H1 (cell line): ENCODE data around the gene APOBEC3F. TPM values are rescaled to one million over a fixed set of nuclear protein-coding genes. Genes with fewer than 3 reads are reported as not detected.

Source experiments
- CTCF ChIA-PET: fragments of 300-600 bp; sonication (Branson Sonifier 250); formaldehyde crosslinking; loops from one replicate; lab custom pipeline; 2021; ENCODE audit not compliant: partially characterized antibody; lab: Charles Lee
- POLR2A ChIA-PET: fragments of 300-600 bp; sonication (Branson Sonifier 250); formaldehyde crosslinking; loops from one replicate; lab custom pipeline; 2021; ENCODE audit warnings: inconsistent platforms; ENCODE audit not compliant: partially characterized antibody; lab: Charles Lee
- DNase-seq, 2 experiments: peaks; one replicate each; pipeline versions ENCODE4 v3.0.0 to v3.0.0-alpha.2; 2010 to 2022; ENCODE audit warnings: low spot score in 2 of 2, low read depth in 1 of 2, mixed read lengths in 1 of 2
- FAIRE-seq: peaks from 2 replicates; lab custom pipeline; 2011; peaks lifted over from hg19 to GRCh38; lab: Jason Lieb, UNC
- H2AFZ ChIP-seq: 2 replicates; pipeline ENCODE4 v1.8.1; 2012; ENCODE audit warnings: low read length, inconsistent platforms
- H2AK5ac ChIP-seq: 2 replicates; pipeline ENCODE4 v1.6.1; 2013; ENCODE audit warnings: low read depth, low read length
- H2BK120ac ChIP-seq: replicated peaks from 2 replicates; pipeline ENCODE3; 2013; ENCODE audit warnings: low read depth, low read length, inconsistent platforms
- H2BK12ac ChIP-seq: 2 replicates; pipeline ENCODE4 v1.6.1; 2013; ENCODE audit warnings: low read depth, low read length
- H2BK15ac ChIP-seq: 2 replicates; pipeline ENCODE4 v1.6.1; 2013; ENCODE audit warnings: low read length
- H2BK20ac ChIP-seq: 2 replicates; pipeline ENCODE4 v1.6.1; 2013; ENCODE audit warnings: low read length
- H2BK5ac ChIP-seq: 2 replicates; pipeline ENCODE4 v1.6.1; 2013; ENCODE audit warnings: low read depth, low read length
- H3K14ac ChIP-seq: 2 replicates; pipeline ENCODE4 v1.6.1; 2013; ENCODE audit warnings: inconsistent platforms; ENCODE audit not compliant: insufficient read length
- H3K18ac ChIP-seq: 2 replicates; pipeline ENCODE4 v1.6.1; 2013; ENCODE audit warnings: low read length; ENCODE audit errors: extremely low read depth
- H3K23ac ChIP-seq: 2 replicates; pipeline ENCODE4 v1.6.1; 2013; ENCODE audit warnings: inconsistent platforms; ENCODE audit not compliant: insufficient read length
- H3K23me2 ChIP-seq: 2 replicates; pipeline ENCODE4 v1.6.1; 2013; ENCODE audit warnings: low read depth, low read length
- H3K27ac ChIP-seq: 2 replicates; pipeline ENCODE4 v1.6.1; 2011; ENCODE audit warnings: low read depth, low read length, inconsistent platforms
- H3K27me3 ChIP-seq, 4 experiments: replicated peaks in 1 of 4; 1 replicate in 1 of 4; 2 replicates in 3 of 4; pipeline versions ENCODE4 v1.6.1 to v1.8.1; 2011 to 2013; ENCODE audit warnings: low read length in 3 of 4, mild to moderate bottlenecking in 3 of 4, inconsistent platforms in 2 of 4, mixed read lengths in 2 of 4, moderate library complexity in 1 of 4; ENCODE audit not compliant: control insufficient read depth in 3 of 4, insufficient read depth in 3 of 4; ENCODE audit errors: extremely low read depth in 1 of 4
- H3K36me3 ChIP-seq, 4 experiments: 2 replicates each; pipeline versions ENCODE4 v1.6.1 to v1.8.1; 2011 to 2013; ENCODE audit warnings: mild to moderate bottlenecking in 4 of 4, low read length in 3 of 4, moderate library complexity in 2 of 4, control low read depth in 1 of 4, inconsistent platforms in 1 of 4; ENCODE audit not compliant: insufficient read depth in 4 of 4, control insufficient read depth in 2 of 4
- H3K4ac ChIP-seq: replicated peaks from 2 replicates; pipeline ENCODE3; 2013; ENCODE audit warnings: low read length, low read depth, mixed read lengths, inconsistent platforms; ENCODE audit not compliant: insufficient read length
- H3K4me1 ChIP-seq, 4 experiments: replicated peaks in 1 of 4; 1 replicate in 1 of 4; 2 replicates in 3 of 4; pipeline versions ENCODE4 v1.6.1 to v1.8.1; 2011 to 2013; ENCODE audit warnings: low read length in 3 of 4, inconsistent platforms in 2 of 4, mixed read lengths in 1 of 4; ENCODE audit not compliant: insufficient read depth in 4 of 4, control insufficient read depth in 3 of 4
- H3K4me2 ChIP-seq, 2 experiments: 2 replicates each; pipeline versions ENCODE4 v1.6.1 to v1.8.1; 2011 to 2013; ENCODE audit warnings: low read depth in 2 of 2, low read length in 2 of 2, control low read depth in 1 of 2, inconsistent platforms in 1 of 2, mild to moderate bottlenecking in 1 of 2; ENCODE audit not compliant: insufficient read depth in 1 of 2
- H3K4me3 ChIP-seq, 4 experiments: fragments of 200-600, 300-600 bp in 1 of 4; sonication (generic), shearing (Covaris generic), sonication (Bioruptor Twin) in 1 of 4; 2 replicates each; pipeline versions ENCODE4 v1.5.1 to v1.8.1; 2011 to 2016; ENCODE audit warnings: low read length in 4 of 4, low read depth in 3 of 4, control low read depth in 2 of 4, inconsistent platforms in 2 of 4, mild to moderate bottlenecking in 2 of 4, mixed read lengths in 1 of 4, moderate library complexity in 1 of 4; ENCODE audit not compliant: insufficient read depth in 2 of 4; ENCODE audit errors: extremely low read depth in 1 of 4
- H3K56ac ChIP-seq: replicated peaks from 2 replicates; pipeline ENCODE3; 2013; ENCODE audit warnings: low read depth, mild to moderate bottlenecking, mixed read lengths, low read length, inconsistent platforms; ENCODE audit not compliant: insufficient read length
- H3K79me1 ChIP-seq: 2 replicates; pipeline ENCODE4 v1.6.1; 2013; ENCODE audit warnings: low read depth, low read length, control low read depth
- H3K79me2 ChIP-seq, 2 experiments: 2 replicates each; pipeline versions ENCODE4 v1.6.1 to v1.8.1; 2012 to 2013; ENCODE audit warnings: low read length in 2 of 2, mild to moderate bottlenecking in 2 of 2, inconsistent platforms in 1 of 2; ENCODE audit not compliant: insufficient read depth in 2 of 2, control insufficient read depth in 1 of 2
- H3K9ac ChIP-seq, 4 experiments: replicated peaks in 1 of 4; 1 replicate in 1 of 4; 2 replicates in 3 of 4; pipeline versions ENCODE4 v1.6.1 to v1.8.1; 2011 to 2013; ENCODE audit warnings: low read depth in 3 of 4, low read length in 3 of 4, control low read depth in 2 of 4, mild to moderate bottlenecking in 2 of 4, moderate library complexity in 2 of 4, inconsistent platforms in 1 of 4; ENCODE audit errors: extremely low read depth in 1 of 4
- H3K9me3 ChIP-seq, 2 experiments: 2 replicates each; pipeline versions ENCODE4 v1.6.1 to v1.8.1; 2012 to 2013; ENCODE audit warnings: mild to moderate bottlenecking in 2 of 2, moderate library complexity in 2 of 2, control low read depth in 1 of 2, inconsistent platforms in 1 of 2, low read depth in 1 of 2, low read length in 1 of 2, mixed read lengths in 1 of 2; ENCODE audit not compliant: insufficient read depth in 2 of 2
- H4K20me1 ChIP-seq, 2 experiments: replicated peaks in 1 of 2; 2 replicates each; pipeline versions ENCODE3 to v1.8.1; 2011 to 2013; ENCODE audit warnings: inconsistent platforms in 2 of 2, low read length in 2 of 2, mild to moderate bottlenecking in 1 of 2; ENCODE audit not compliant: insufficient read depth in 2 of 2, control insufficient read depth in 1 of 2
- H4K5ac ChIP-seq: 2 replicates; pipeline ENCODE4 v1.6.1; 2013; ENCODE audit warnings: low read length, low read depth, mixed read lengths, inconsistent platforms; ENCODE audit not compliant: insufficient read length
- H4K8ac ChIP-seq: 2 replicates; pipeline ENCODE4 v1.8.0; 2013; ENCODE audit warnings: mild to moderate bottlenecking, moderate library complexity, low read length, inconsistent platforms; ENCODE audit not compliant: insufficient read depth; ENCODE audit errors: extremely low read depth
- H4K91ac ChIP-seq: replicated peaks from 2 replicates; pipeline ENCODE3; 2013; ENCODE audit warnings: low read length, mixed read lengths, inconsistent platforms; ENCODE audit not compliant: insufficient read length
- CTCF ChIP-seq, 3 experiments: IDR thresholded peaks; 1 replicate in 2 of 3; 2 replicates in 1 of 3; pipeline versions ENCODE4 v1.5.1 to v1.6.1; 2011; ENCODE audit warnings: low read length in 3 of 3, mild to moderate bottlenecking in 3 of 3, inconsistent platforms in 2 of 3, low read depth in 1 of 3, moderate library complexity in 1 of 3; ENCODE audit not compliant: insufficient read depth in 1 of 3; ENCODE audit errors: control extremely low read depth in 1 of 3
- MAX ChIP-seq: IDR thresholded peaks from 2 replicates; pipeline ENCODE4 v1.6.1; 2012; ENCODE audit warnings: inconsistent platforms
- POU5F1 ChIP-seq: IDR thresholded peaks from 2 replicates; pipeline ENCODE4 v1.6.1; 2011; ENCODE audit warnings: low read depth, mild to moderate bottlenecking, low read length, moderate library complexity
- RNF2 ChIP-seq: fragments of 200-900, 300-1000 bp; sonication (generic); IDR thresholded peaks from 2 replicates; pipeline ENCODE4 v1.7.1; 2016; ENCODE audit warnings: borderline replicate concordance, low read depth, mild to moderate bottlenecking, antibody characterized with exemption, low read length; ENCODE audit not compliant: poor library complexity, severe bottlenecking; ENCODE audit errors: missing control alignments
- SIN3A ChIP-seq, 2 experiments: IDR thresholded peaks in 1 of 2; conservative IDR thresholded peaks in 1 of 2; 2 replicates each; pipeline ENCODE4 v1.6.1; 2011 to 2012; ENCODE audit warnings: low read length in 2 of 2, improper control_type of control experiment in 1 of 2, low read depth in 1 of 2, mild to moderate bottlenecking in 1 of 2
- SIRT6 ChIP-seq: IDR thresholded peaks from one replicate; pipeline ENCODE4 v1.7.1; 2012; ENCODE audit warnings: low read length, inconsistent platforms
- WGBS, 2 experiments: shearing (Covaris generic) in 1 of 2; methylation state at CpG; one replicate each; pipeline versions ENCODE4 v1.1.6 to v1.1.7; 2013 to 2015; ENCODE audit warnings: low lambda C conversion rate in 2 of 2, mixed read lengths in 2 of 2, inconsistent platforms in 1 of 2, low coverage in 1 of 2, missing lambda C conversion rate in 1 of 2; ENCODE audit not compliant: insufficient replicate concordance in 2 of 2, insufficient coverage in 1 of 2, insufficient read length in 1 of 2; ENCODE audit errors: extremely low coverage in 1 of 2, missing lambda C conversion rate in 1 of 2; 5-methylcytosine and 5-hydroxymethylcytosine counted together
- polyA plus RNA-seq, 7 experiments: library from polyadenylated mRNA; depleted of rRNA in 3 of 7; stranded (reverse) in 5 of 7; unstranded in 2 of 7; fragments of >200 nt in 5 of 7; fragments of 200-250 nt in 2 of 7; gene quantifications; 1 replicate in 5 of 7; 2 replicates in 1 of 7; 4 replicates in 1 of 7; pipeline versions ENCODE4 v1.2.1 to v1.2.3, GENCODE V29; 2011 to 2013; ENCODE audit warnings: missing spikeins in 2 of 7, mixed read lengths in 2 of 7
- total RNA-seq: library from RNA; stranded (reverse); fragmentation: NEBNext Ultra II Directional; extraction: Animal tissue kit (Norgen Biotek cat#: 25700); gene quantifications from 2 replicates; pipeline ENCODE4 v1.2.1, GENCODE V29; 2021

The APOBEC3F gene
- total and polyA plus RNA-seq, 2 of the 8 experiments (the other 6 are each of a cell fraction or from before 2014, with no cell fraction given) = 4.0 to 7.3 TPM

GRCh38 chr22:39017596-39018365 lies 22.9 kb upstream of the APOBEC3F start:
- no peak overlapping the region for H2AFZ ChIP-seq
- FAIRE-seq = peak; percentile 32
- H4K5ac ChIP-seq = peak overlapping the region; percentile 89
- no peaks in the 10 kb centered on the region; a peak in 1 of 8 replicates for H3K36me3 ChIP-seq
- no peak overlapping the region for H3K14ac ChIP-seq
- H3K4me1 ChIP-seq = peaks cover 2 to 38% (median 27%) of the 10 kb centered on the region in 4 experiments
- peak in 1 of 2 experiments; percentile 74 for DNase-seq
- peak overlapping the region; percentile 72 for H4K8ac ChIP-seq
- H3K79me1 ChIP-seq = 0 out of 2 replicates have a peak, but pooled peaks cover 2% of the 10 kb centered on the region
- 21% methylated on average over 15 of the region's 18 CpGs; no CpG with 5 or more reads in 1 of the 2 experiments for WGBS, 2 experiments
- peaks cover 7% of the 10 kb centered on the region; the same call in 1 of the 2 replicates for H3K23me2 ChIP-seq
- H2BK120ac ChIP-seq = peak overlapping the region; percentile 95
- H3K27ac ChIP-seq = peak overlapping the region; percentile 73; the same call in 1 of the 2 replicates
- peak overlapping the region; percentile 98 for H4K91ac ChIP-seq
- peak overlapping the region; percentile 82 for H3K56ac ChIP-seq
- H3K18ac ChIP-seq = peak overlapping the region; percentile 97
- ChIA-PET CTCF (interaction anchor here (0.6 to 1.7 kb wide), 6 partner anchors 15 to 192 kb away, joined by 3 to 10 read pairs (median 4); no protein-coding TSS in a partner anchor), POLR2A (interaction anchor here (0.6 to 1.8 kb wide), 7 partner anchors 10 to 299 kb away, joined by 3 to 7 read pairs (median 3); no protein-coding TSS in a partner anchor)
- H2BK15ac ChIP-seq = peak overlapping the region; percentile 88
- H2AK5ac ChIP-seq = peak overlapping the region; percentile 98; the same call in 1 of the 2 replicates
- no peaks in the 10 kb centered on the region for H4K20me1 ChIP-seq
- H3K4me3 ChIP-seq = peak overlapping the region; percentile 23 to 54 (median 34)
- no peaks in the 10 kb centered on the region for H3K27me3 ChIP-seq
- H3K4ac ChIP-seq = peak overlapping the region; percentile 78
- peak overlapping the region in 3 of 4 experiments; percentile 43 to 64 (median 55); a peak in 5 of 7 replicates for H3K9ac ChIP-seq
- peak overlapping the region; percentile 74; the same call in 1 of the 2 replicates for H2BK20ac ChIP-seq
- H3K23ac ChIP-seq = no peak overlapping the region
- H3K4me2 ChIP-seq = peak overlapping the region; percentile 58 to 67
- H3K9me3 ChIP-seq = no peaks in the 10 kb centered on the region
- peak overlapping the region; percentile 76; the same call in 1 of the 2 replicates for H2BK12ac ChIP-seq
- H2BK5ac ChIP-seq = peak overlapping the region; percentile 97
- H3K79me2 ChIP-seq = peaks cover 0 to 13% of the 10 kb centered on the region in 2 experiments; a peak in 2 of 4 replicates
- TF ChIP-seq SIRT6 (no peak), CTCF (IDR thresholded peaks at IDR 0.05; ENCODE audit: control extremely low read depth in 1 of 3, insufficient read depth in 1 of 3, low read depth in 1 of 3, low read length in 3 of 3) (peak; percentile 14 to 23 (median 18)), MAX (peak; percentile 54; the same call in 1 of the 2 replicates), RNF2 (no peak), POU5F1 (peak; percentile 94), SIN3A (conservative IDR thresholded peaks at IDR 0.05 in 1 of 2, IDR thresholded peaks at IDR 0.05 in 1 of 2; ENCODE audit: low read depth in 1 of 2, low read length in 2 of 2) (0 out of 4 replicates have a peak, but pooled peaks of 1 of the 2 experiments have one; percentile 42)
